GM12878 (cell line): Measurements from ENCODE around the gene ADAM19. TPM values are rescaled to one million over a fixed set of nuclear protein-coding genes. Genes with fewer than 3 reads are reported as not detected.

Source experiments
- ATAC-seq: fragments of 200-7000 bp; cut with Tn5 transposase; 3 replicates; pipeline ENCODE4 v1.9.1; 2020; ENCODE audit warnings: mild to moderate bottlenecking, moderate library complexity
- BruUV-seq: library from RNA; stranded (reverse); fragments of 400-500 nt; replicated peaks from 2 replicates; lab custom pipeline; 2021; lab: Mats Ljungman, UMichigan
- CTCF ChIA-PET: fragments of 300-600 bp; sonication (Branson Sonifier 250); formaldehyde crosslinking; extraction: SDS; loops from one replicate; lab custom pipeline; 2021; ENCODE audit warnings: inconsistent platforms; lab: Yijun Ruan, JAX
- POLR2A ChIA-PET: fragments of 350-600 bp; formaldehyde crosslinking; extraction: SDS; loops from one replicate; lab custom pipeline; 2021; ENCODE audit warnings: inconsistent platforms; lab: Charles Lee
- RAD21 ChIA-PET: fragments of 300-600 bp; sonication (Branson Sonifier 250); formaldehyde crosslinking; loops from one replicate; lab custom pipeline; 2023; ENCODE audit warnings: antibody characterized with exemption; ENCODE audit not compliant: unreplicated experiment; lab: Charles Lee
- SMC1A ChIA-PET: fragments of 300-600 bp; sonication (Branson Sonifier 250); formaldehyde crosslinking; loops from one replicate; lab custom pipeline; 2023; ENCODE audit not compliant: unreplicated experiment, uncharacterized antibody; lab: Charles Lee
- DNase-seq: peaks from one replicate; pipeline ENCODE4 v3.0.0-alpha.2; 2011; ENCODE audit warnings: low read depth, low spot score
- FAIRE-seq: peaks from 3 replicates; lab custom pipeline; 2011; peaks lifted over from hg19 to GRCh38; lab: Jason Lieb, UNC
- H2AFZ ChIP-seq: 2 replicates; pipeline ENCODE4 v1.6.0; 2011; ENCODE audit warnings: low read depth, low read length, control low read depth; ENCODE audit not compliant: control insufficient read depth
- H3K27ac ChIP-seq: 2 replicates; pipeline ENCODE4 v1.5.1; 2011; ENCODE audit warnings: control low read depth; ENCODE audit not compliant: control insufficient read depth, insufficient read depth
- H3K27me3 ChIP-seq, 2 experiments: replicated peaks in 1 of 2; 2 replicates each; pipeline versions ENCODE4 v1.6.0 to v1.6.1; 2011; ENCODE audit warnings: low read length in 1 of 2; ENCODE audit not compliant: control insufficient read depth in 2 of 2, insufficient read depth in 2 of 2
- H3K36me3 ChIP-seq, 2 experiments: 2 replicates each; pipeline ENCODE4 v1.5.1; 2011; ENCODE audit warnings: low read length in 1 of 2; ENCODE audit not compliant: control insufficient read depth in 2 of 2, insufficient read depth in 2 of 2
- H3K4me1 ChIP-seq: 2 replicates; pipeline ENCODE4 v1.6.1; 2011; ENCODE audit warnings: mild to moderate bottlenecking, low read length, moderate library complexity, mixed read lengths; ENCODE audit not compliant: control insufficient read depth, insufficient read depth
- H3K4me2 ChIP-seq: 2 replicates; pipeline ENCODE4 v1.6.0; 2011; ENCODE audit warnings: control low read depth; ENCODE audit not compliant: control insufficient read depth, insufficient read depth
- H3K4me3 ChIP-seq: fragments of 200-600 bp; sonication (generic); 2 replicates; pipeline ENCODE4 v1.5.1; 2016
- H3K79me2 ChIP-seq: 2 replicates; pipeline ENCODE4 v1.6.0; 2011; ENCODE audit warnings: low read length; ENCODE audit not compliant: control insufficient read depth, insufficient read depth
- H3K9ac ChIP-seq: 2 replicates; pipeline ENCODE4 v1.8.0; 2011; ENCODE audit warnings: low read length, control low read depth, mixed read lengths; ENCODE audit not compliant: control insufficient read depth, insufficient read depth
- H3K9me3 ChIP-seq: replicated peaks from 3 replicates; pipeline ENCODE4 v1.5.1; 2011; ENCODE audit warnings: mild to moderate bottlenecking, low read length; ENCODE audit not compliant: control insufficient read depth, insufficient read depth
- H4K20me1 ChIP-seq: 2 replicates; pipeline ENCODE4 v1.6.0; 2011; ENCODE audit not compliant: control insufficient read depth, insufficient read depth
- BCL11A ChIP-seq: IDR thresholded peaks from 2 replicates; pipeline ENCODE4 v1.6.1; 2011; ENCODE audit warnings: low read depth, low read length
- CBFB ChIP-seq: IDR thresholded peaks from 2 replicates; pipeline ENCODE4 v1.6.1; 2016; ENCODE audit warnings: antibody characterized with exemption, low read depth
- E4F1 ChIP-seq: fragments of 450-650 bp; IDR thresholded peaks from 2 replicates; pipeline ENCODE4 v1.6.1; 2018; ENCODE audit warnings: borderline replicate concordance, mild to moderate bottlenecking; ENCODE audit not compliant: partially characterized antibody
- ETV6 ChIP-seq, 2 experiments: fragments of 450-650 bp in 1 of 2; IDR thresholded peaks in 1 of 2; conservative IDR thresholded peaks in 1 of 2; 2 replicates each; pipeline ENCODE4 v1.6.1; 2014; ENCODE audit warnings: antibody characterized with exemption in 1 of 2, borderline replicate concordance in 1 of 2, low read depth in 1 of 2, mild to moderate bottlenecking in 1 of 2, moderate library complexity in 1 of 2
- PAX5 ChIP-seq: IDR thresholded peaks from 2 replicates; pipeline ENCODE4 v1.6.1; 2011; ENCODE audit warnings: low read depth, low read length, borderline replicate concordance
- PML ChIP-seq: IDR thresholded peaks from 2 replicates; pipeline ENCODE4 v1.6.1; 2012; ENCODE audit warnings: low read length, inconsistent platforms
- POLR2AphosphoS5 ChIP-seq: IDR thresholded peaks from 2 replicates; pipeline ENCODE4 v1.6.1; 2011; ENCODE audit warnings: mild to moderate bottlenecking, low read length, inconsistent platforms
- RAD21 ChIP-seq: IDR thresholded peaks from 2 replicates; pipeline ENCODE4 v1.6.1; 2011; ENCODE audit warnings: mild to moderate bottlenecking, low read depth, low read length, moderate library complexity; ENCODE audit not compliant: insufficient read depth
- TAF1 ChIP-seq: IDR thresholded peaks from 2 replicates; pipeline ENCODE4 v1.6.1; 2011; ENCODE audit warnings: mild to moderate bottlenecking, low read depth, low read length, borderline replicate concordance
- ZNF217 ChIP-seq: fragments of 450-650 bp; IDR thresholded peaks from 2 replicates; pipeline ENCODE4 v1.6.1; 2017; ENCODE audit warnings: antibody characterized with exemption, mild to moderate bottlenecking
- WGBS: methylation state at CpG from one replicate; pipeline ENCODE4 v1.1.6; 2016; ENCODE audit warnings: low lambda C conversion rate; ENCODE audit not compliant: insufficient replicate concordance, insufficient coverage; ENCODE audit errors: missing lambda C conversion rate; 5-methylcytosine and 5-hydroxymethylcytosine counted together
- in situ Hi-C: fragments of 300-500 bp; cut with MboI; formaldehyde crosslinking; loops from 9 replicates; pipeline ENCODE4 v1.14.3; 2018; ENCODE audit warnings: mixed read lengths
- intact Hi-C: fragments of 100-400 bp; cut with micrococcal nuclease; formaldehyde crosslinking; loops from one replicate; pipeline ENCODE4 v1.14.2; 2022; ENCODE audit not compliant: unreplicated experiment
- polyA plus RNA-seq, 11 experiments: library from polyadenylated mRNA; depleted of rRNA in 4 of 11; unstranded in 6 of 11; stranded (reverse) in 5 of 11; fragments of >200 nt; fragmentation: Nextera tagmentation in 4 of 11; fragmentation: Illumina TruSeq in 1 of 11; extraction: Ambion mirVana in 4 of 11; extraction: Trizol in 1 of 11; gene quantifications; 1 replicate in 1 of 11; 2 replicates in 10 of 11; pipeline versions ENCODE4 v1.2.1 to v1.2.3, GENCODE V29; 2011 to 2016; ENCODE audit warnings: inconsistent platforms in 2 of 11, missing spikeins in 2 of 11, low read depth in 1 of 11
- total RNA-seq, 4 experiments: library from RNA; depleted of rRNA in 3 of 4; stranded (reverse); fragments of >200 nt in 3 of 4; fragmentation: Illumina TruSeq in 1 of 4; extraction: Trizol in 1 of 4; gene quantifications; 2 replicates each; pipeline versions ENCODE4 v1.2.1 to v1.2.3, GENCODE V29; 2013 to 2021

Gene ADAM19
- total and polyA plus RNA-seq, 10 of the 15 experiments (the other 5 are each of a cell fraction or from before 2014, with no cell fraction given), result 16.0 to 92.8 (median 44.7) TPM

DNA sequence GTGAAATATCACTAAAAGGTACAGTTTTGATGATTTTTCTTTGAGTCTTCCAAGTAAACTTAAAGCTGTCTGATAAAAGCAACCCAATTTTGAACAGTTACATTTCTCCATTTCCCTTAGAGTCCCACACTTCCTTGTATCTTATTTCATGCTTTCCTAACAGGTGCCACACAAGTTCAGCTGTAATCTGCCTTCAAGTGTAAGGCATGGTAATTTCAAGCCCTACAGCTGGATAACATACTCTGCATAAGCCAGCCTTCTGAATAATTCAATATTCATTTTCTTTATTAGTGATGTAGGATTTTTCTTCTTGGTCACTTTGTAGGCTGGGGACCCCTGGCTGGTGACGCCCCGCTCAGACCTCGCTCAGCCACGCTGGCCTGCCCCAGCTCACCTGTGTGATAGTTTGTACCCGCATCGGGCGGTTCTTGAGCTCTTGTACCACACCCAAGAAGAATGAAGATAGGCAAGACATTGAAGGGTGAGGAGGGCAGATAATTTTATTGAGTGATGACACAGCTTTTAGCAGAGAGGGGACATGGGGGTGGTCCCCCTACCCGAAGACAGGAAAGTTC is 42.7 kb upstream of the ADAM19 start:
- H4K20me1 ChIP-seq, result no peaks in the 10 kb centered on the region
- CTCF ChIA-PET, result interaction anchor here (0.9 to 1.9 kb wide), 4 partner anchors 11 to 185 kb away, joined by 3 to 4 read pairs (median 4); no protein-coding TSS in a partner anchor
- H3K4me1 ChIP-seq, result no peaks in the 10 kb centered on the region
- RAD21 ChIA-PET, result interaction anchor here (1.2 kb wide), 1 partner anchor 125 kb away, joined by 3 read pairs; the partner anchor contains the start of gene LSM11
- DNase-seq (no peak), ATAC-seq (no peak), FAIRE-seq (no peak)
- no peaks in the 10 kb centered on the region for H3K27me3 ChIP-seq
- no peak overlapping the region for H3K9ac ChIP-seq
- no TSS peak for BruUV-seq
- WGBS, result 92% methylated on average over 8 of the region's 8 CpGs
- SMC1A ChIA-PET, result interaction anchor here (0.7 to 4.8 kb wide), 4 partner anchors 10 to 109 kb away, joined by 3 to 17 read pairs (median 4); no protein-coding TSS in a partner anchor
- no peaks in the 10 kb centered on the region for H3K79me2 ChIP-seq
- intact Hi-C loops (no loop called here), in situ Hi-C loops (no loop called here)
- no peak overlapping the region for H3K4me2 ChIP-seq
- no peaks in the 10 kb centered on the region for H3K36me3 ChIP-seq
- no peak overlapping the region for H3K27ac ChIP-seq
- no peak overlapping the region for H3K4me3 ChIP-seq
- TF ChIP-seq TAF1, result no peak
- TF ChIP-seq PAX5, result no peak
- no peak for TF ChIP-seq BCL11A
- no peak for TF ChIP-seq PML
- TF ChIP-seq CBFB, result no peak
- TF ChIP-seq ZNF217, result no peak
- TF ChIP-seq E4F1, result no peak
- no peak for TF ChIP-seq ETV6 (conservative IDR thresholded peaks at IDR 0.05 in 1 of 2, IDR thresholded peaks at IDR 0.05 in 1 of 2; ENCODE audit: borderline replicate concordance in 1 of 2, low read depth in 1 of 2)
- TF ChIP-seq POLR2AphosphoS5, result no peak
- no peak for TF ChIP-seq RAD21
- H3K9me3 ChIP-seq, result no peaks in the 10 kb centered on the region
- POLR2A ChIA-PET, result interaction anchor here (1.5 to 1.7 kb wide), 2 partner anchors 11 to 19 kb away, joined by 5 read pairs; no protein-coding TSS in a partner anchor
- H2AFZ ChIP-seq, result no peak overlapping the region
